Glutamatergic neuron (in vitro differentiated cells): ENCODE measurements around the gene ENO1. TPM values are rescaled to one million over a fixed set of nuclear protein-coding genes. Genes with fewer than 3 reads are reported as not detected.
"Not testable (repeated sequence)": the region's sequence is repeated elsewhere in the genome, so short reads cannot be mapped to it uniquely, and the experiment has no call there.

Source experiments
- DNase-seq: peaks from one replicate; pipeline ENCODE4 v3.0.0; 2022
- H3K27ac Mint-ChIP-seq: one replicate; pipeline ENCODE4 v1.8.0; 2020; ENCODE audit warnings: mild to moderate bottlenecking, mixed read lengths, inconsistent platforms; ENCODE audit not compliant: unreplicated experiment
- H3K27me3 Mint-ChIP-seq: one replicate; pipeline ENCODE4 v1.8.0; 2020; ENCODE audit warnings: mild to moderate bottlenecking, moderate library complexity, mixed read lengths, inconsistent platforms; ENCODE audit not compliant: unreplicated experiment
- H3K36me3 Mint-ChIP-seq: one replicate; pipeline ENCODE4 v1.8.0; 2020; ENCODE audit warnings: mild to moderate bottlenecking, mixed read lengths, inconsistent platforms; ENCODE audit not compliant: unreplicated experiment
- H3K4me1 Mint-ChIP-seq: one replicate; pipeline ENCODE4 v1.8.0; 2020; ENCODE audit warnings: mild to moderate bottlenecking, low read depth, mixed read lengths, inconsistent platforms; ENCODE audit not compliant: unreplicated experiment
- H3K4me3 Mint-ChIP-seq: one replicate; pipeline ENCODE4 v1.8.0; 2020; ENCODE audit warnings: mild to moderate bottlenecking, mixed read lengths, inconsistent platforms; ENCODE audit not compliant: unreplicated experiment
- H3K9me3 Mint-ChIP-seq: one replicate; pipeline ENCODE4 v1.8.0; 2020; ENCODE audit warnings: mild to moderate bottlenecking, moderate library complexity, mixed read lengths, inconsistent platforms; ENCODE audit not compliant: unreplicated experiment
- total RNA-seq: library from RNA; stranded (reverse); fragmentation: NEBNext Ultra II Directional; extraction: Animal tissue kit (Norgen Biotek cat#: 25700); gene quantifications from one replicate; pipeline ENCODE4 v1.2.1, GENCODE V29; 2021; ENCODE audit not compliant: unreplicated experiment
- TF ChIP-seq, protein P1 (sequence below): fragments of 200-600 bp; sonication (generic); IDR thresholded peaks from one replicate; pipeline ENCODE4 v1.5.0; 2021; ENCODE audit not compliant: partially characterized antibody, unreplicated experiment

ENO1 gene
- total RNA-seq, 1 donor from 2014 or later = 357 TPM

- DNase-seq = peak; percentile 84
- Mint-ChIP-seq H3K36me3 (peaks cover 4% of the 10 kb centered on the region), H3K9me3 (peaks cover 19% of the 10 kb centered on the region), H3K27me3 (peaks cover 19% of the 10 kb centered on the region), H3K27ac (peak overlapping the region; percentile 98), H3K4me1 (peaks cover 30% of the 10 kb centered on the region), H3K4me3 (peak overlapping the region; percentile 80)
- TF ChIP-seq, protein P1, sequence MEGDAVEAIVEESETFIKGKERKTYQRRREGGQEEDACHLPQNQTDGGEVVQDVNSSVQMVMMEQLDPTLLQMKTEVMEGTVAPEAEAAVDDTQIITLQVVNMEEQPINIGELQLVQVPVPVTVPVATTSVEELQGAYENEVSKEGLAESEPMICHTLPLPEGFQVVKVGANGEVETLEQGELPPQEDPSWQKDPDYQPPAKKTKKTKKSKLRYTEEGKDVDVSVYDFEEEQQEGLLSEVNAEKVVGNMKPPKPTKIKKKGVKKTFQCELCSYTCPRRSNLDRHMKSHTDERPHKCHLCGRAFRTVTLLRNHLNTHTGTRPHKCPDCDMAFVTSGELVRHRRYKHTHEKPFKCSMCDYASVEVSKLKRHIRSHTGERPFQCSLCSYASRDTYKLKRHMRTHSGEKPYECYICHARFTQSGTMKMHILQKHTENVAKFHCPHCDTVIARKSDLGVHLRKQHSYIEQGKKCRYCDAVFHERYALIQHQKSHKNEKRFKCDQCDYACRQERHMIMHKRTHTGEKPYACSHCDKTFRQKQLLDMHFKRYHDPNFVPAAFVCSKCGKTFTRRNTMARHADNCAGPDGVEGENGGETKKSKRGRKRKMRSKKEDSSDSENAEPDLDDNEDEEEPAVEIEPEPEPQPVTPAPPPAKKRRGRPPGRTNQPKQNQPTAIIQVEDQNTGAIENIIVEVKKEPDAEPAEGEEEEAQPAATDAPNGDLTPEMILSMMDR = no peak
These were observed 33.9 kb downstream of the ENO1 start for GRCh38 chr1:8844501-8845006.

DNA sequence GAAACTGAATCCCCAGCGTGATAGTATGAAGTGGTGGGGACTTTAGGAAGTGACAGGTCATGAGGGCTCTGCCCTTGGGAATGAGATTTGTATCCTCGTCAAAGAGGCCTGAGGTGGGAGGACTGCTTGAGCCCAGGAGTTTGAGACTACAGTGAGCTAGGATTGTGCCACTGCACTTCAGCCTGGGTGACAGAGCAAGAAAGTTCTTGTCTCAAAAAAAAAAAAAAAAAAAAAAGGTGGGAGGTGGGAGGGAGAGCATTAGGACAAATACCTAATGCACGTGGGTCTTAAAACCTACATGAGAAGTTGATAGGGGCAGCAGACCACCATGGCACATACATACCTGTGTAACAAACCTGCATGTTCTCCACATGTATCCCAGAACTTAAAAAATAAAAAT lies 37.1 kb downstream of the ENO1 start:
- H3K27me3 Mint-ChIP-seq = peaks cover 20% of the 10 kb centered on the region
- TF ChIP-seq, protein P1 = no peak
- peaks cover 18% of the 10 kb centered on the region for H3K9me3 Mint-ChIP-seq
- no peak overlapping the region for H3K4me3 Mint-ChIP-seq
- peaks cover 27% of the 10 kb centered on the region for H3K4me1 Mint-ChIP-seq
- no peak for DNase-seq
- H3K27ac Mint-ChIP-seq = no peak overlapping the region
- peaks cover 4% of the 10 kb centered on the region for H3K36me3 Mint-ChIP-seq

- H3K4me3 Mint-ChIP-seq = no peak overlapping the region
- H3K27ac Mint-ChIP-seq = no peak overlapping the region
- peaks cover 4% of the 10 kb centered on the region for H3K36me3 Mint-ChIP-seq
- H3K27me3 Mint-ChIP-seq = peaks cover 14% of the 10 kb centered on the region
- H3K9me3 Mint-ChIP-seq = peaks cover 18% of the 10 kb centered on the region
- H3K4me1 Mint-ChIP-seq = peaks cover 16% of the 10 kb centered on the region
- no peak for DNase-seq
- TF ChIP-seq, protein P1 = no peak
These were observed 38.5 kb downstream of the ENO1 start for GRCh38 chr1:8839990-8840389.

GRCh38 chr1:8835941-8836643 lies 42.4 kb downstream of the ENO1 start:
- peaks cover 6% of the 10 kb centered on the region for H3K9me3 Mint-ChIP-seq
- H3K4me3 Mint-ChIP-seq = no peak overlapping the region
- no peak overlapping the region for H3K27ac Mint-ChIP-seq
- H3K27me3 Mint-ChIP-seq = peaks cover 2% of the 10 kb centered on the region
- no peaks in the 10 kb centered on the region for H3K36me3 Mint-ChIP-seq
- peaks cover 6% of the 10 kb centered on the region for H3K4me1 Mint-ChIP-seq
- no peak for DNase-seq
- TF ChIP-seq, protein P1 = no peak

- Mint-ChIP-seq H3K4me3 (no peak overlapping the region), H3K9me3 (peaks cover 2% of the 10 kb centered on the region), H3K27ac (no peak overlapping the region), H3K36me3 (no peaks in the 10 kb centered on the region), H3K27me3 (peaks cover 2% of the 10 kb centered on the region), H3K4me1 (no peaks in the 10 kb centered on the region)
- TF ChIP-seq, protein P1 = peak; percentile 62
- DNase-seq = no peak
These were observed 47.1 kb downstream of the ENO1 start for GRCh38 chr1:8831340-8831739.

- H3K27ac Mint-ChIP-seq, H3K4me1 Mint-ChIP-seq: not testable (repeated sequence)
These were observed 47.8 kb downstream of the ENO1 start for GRCh38 chr1:8830732-8831131.

More at GRCh38 chr1:8830732-8831131, 47.8 kb downstream of the ENO1 start:
- not testable (repeated sequence) for H3K27me3 Mint-ChIP-seq, DNase-seq, H3K4me3 Mint-ChIP-seq, H3K9me3 Mint-ChIP-seq, H3K36me3 Mint-ChIP-seq
